Body of pancreas (tissue), 4 donors: ENCODE measurements around the gene CPM. TPM values are rescaled to one million over a fixed set of nuclear protein-coding genes. Genes with fewer than 3 reads are reported as not detected.

Experiments
- ATAC-seq: fragments of 150-250 bp; one replicate; pipeline ENCODE4 v1.9.1; 2016
- DNase-seq, 4 donors: peaks; one replicate each; pipeline ENCODE4 v3.0.0-alpha.2; 2019
- H3K27ac ChIP-seq, 4 donors: fragments of 200-600 bp; sonication (generic); 1 replicate in 3 of 4; 2 replicates in 1 of 4; pipeline versions ENCODE4 v1.5.1 to v1.6.1; 2016 to 2019; ENCODE audit warnings: mild to moderate bottlenecking in 1 of 4, mixed read lengths in 1 of 4, moderate library complexity in 1 of 4
- H3K27me3 ChIP-seq, 2 donors: fragments of 200-600 bp; sonication (generic); one replicate each; pipeline ENCODE4 v1.6.0; 2016; ENCODE audit warnings: mild to moderate bottlenecking in 1 of 2
- H3K36me3 ChIP-seq, 2 donors: fragments of 200-600 bp; sonication (generic); replicated peaks in 1 of 2; 2 replicates each; pipeline ENCODE4 v1.5.1; 2016; ENCODE audit warnings: low read depth in 2 of 2; ENCODE audit not compliant: insufficient read depth in 1 of 2
- H3K4me1 ChIP-seq: fragments of 200-600 bp; sonication (generic); one replicate; pipeline ENCODE4 v1.6.0; 2016
- H3K4me3 ChIP-seq, 2 donors: fragments of 200-600 bp; sonication (generic); 1 replicate in 1 of 2; 2 replicates in 1 of 2; pipeline ENCODE4 v1.5.1; 2016 to 2019
- H3K9me3 ChIP-seq, 3 donors: fragments of 200-600 bp; sonication (generic); 1 replicate in 2 of 3; 2 replicates in 1 of 3; pipeline ENCODE4 v1.5.1; 2016
- POLR2A ChIP-seq, 3 donors: fragments of 450-650 bp; IDR thresholded peaks; one replicate each; pipeline ENCODE4 v1.6.1; 2016; ENCODE audit warnings: antibody characterized with exemption in 3 of 3, mild to moderate bottlenecking in 2 of 3
- WGBS, 2 donors: methylation state at CpG; one replicate each; pipeline ENCODE4 v1.1.5; 2017; 5-methylcytosine and 5-hydroxymethylcytosine counted together
- intact Hi-C: fragments of 100-400 bp; cut with DNase I; formaldehyde crosslinking; loops from one replicate; pipeline ENCODE4 v1.15.1; 2023
- total RNA-seq, 2 donors: library from RNA; depleted of rRNA; stranded (reverse); fragments of >200 nt; gene quantifications; one replicate each; pipeline ENCODE4 v1.1.0, GENCODE V29; 2016
- TF ChIP-seq, protein P1 (sequence below), 7 experiments: fragments of 450-650 bp in 4 of 7; fragments of 200-600 bp in 3 of 7; sonication (generic) in 3 of 7; IDR thresholded peaks; one replicate each; pipeline ENCODE4 v1.5.1; 2016 to 2019; ENCODE audit warnings: antibody characterized with exemption in 7 of 7

CPM gene
- total RNA-seq, 2 donors from 2014 or later, result 34.6 to 35.0 TPM

GRCh38 chr12:68861890-68862289 lies 71.1 kb downstream of the CPM start:
- Histone ChIP-seq H3K4me1 (peaks cover 4% of the 10 kb centered on the region), H3K9me3 (no peaks in the 10 kb centered on the region), H3K4me3 (no peak overlapping the region), H3K27me3 (no peaks in the 10 kb centered on the region), H3K36me3 (no peaks in the 10 kb centered on the region), H3K27ac (no peak overlapping the region)
- TF ChIP-seq POLR2A (IDR thresholded peaks at IDR 0.05), result no peak
- TF ChIP-seq, protein P1, sequence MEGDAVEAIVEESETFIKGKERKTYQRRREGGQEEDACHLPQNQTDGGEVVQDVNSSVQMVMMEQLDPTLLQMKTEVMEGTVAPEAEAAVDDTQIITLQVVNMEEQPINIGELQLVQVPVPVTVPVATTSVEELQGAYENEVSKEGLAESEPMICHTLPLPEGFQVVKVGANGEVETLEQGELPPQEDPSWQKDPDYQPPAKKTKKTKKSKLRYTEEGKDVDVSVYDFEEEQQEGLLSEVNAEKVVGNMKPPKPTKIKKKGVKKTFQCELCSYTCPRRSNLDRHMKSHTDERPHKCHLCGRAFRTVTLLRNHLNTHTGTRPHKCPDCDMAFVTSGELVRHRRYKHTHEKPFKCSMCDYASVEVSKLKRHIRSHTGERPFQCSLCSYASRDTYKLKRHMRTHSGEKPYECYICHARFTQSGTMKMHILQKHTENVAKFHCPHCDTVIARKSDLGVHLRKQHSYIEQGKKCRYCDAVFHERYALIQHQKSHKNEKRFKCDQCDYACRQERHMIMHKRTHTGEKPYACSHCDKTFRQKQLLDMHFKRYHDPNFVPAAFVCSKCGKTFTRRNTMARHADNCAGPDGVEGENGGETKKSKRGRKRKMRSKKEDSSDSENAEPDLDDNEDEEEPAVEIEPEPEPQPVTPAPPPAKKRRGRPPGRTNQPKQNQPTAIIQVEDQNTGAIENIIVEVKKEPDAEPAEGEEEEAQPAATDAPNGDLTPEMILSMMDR (IDR thresholded peaks at IDR 0.05), result no peak
- WGBS, 2 donors, result 80 to 92% methylated on average over 3 of the region's 3 CpGs
- no peak for DNase-seq
- no peak for ATAC-seq
- intact Hi-C loops, result no loop called here

DNA sequence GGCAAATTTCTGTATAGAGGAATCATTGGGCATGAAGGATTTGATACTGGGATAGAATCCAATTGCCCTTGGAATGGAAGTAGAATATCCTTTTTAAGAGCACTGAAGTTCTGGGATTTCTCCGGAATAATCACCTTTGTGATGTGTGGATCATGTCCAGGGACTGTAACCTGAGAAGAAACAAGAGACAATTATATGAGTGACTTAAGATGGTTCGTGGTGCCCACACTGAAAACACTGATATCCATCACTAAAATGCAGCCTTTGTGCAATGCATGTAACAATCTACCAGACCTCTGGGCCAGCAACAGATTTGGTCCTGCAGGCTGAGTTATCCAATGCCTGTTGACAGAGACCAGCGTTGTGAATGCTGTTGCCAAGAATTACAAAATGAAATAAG lies 76.5 kb downstream of the CPM start:
- H3K9me3 ChIP-seq, result no peaks in the 10 kb centered on the region
- DNase-seq (no peak), ATAC-seq (no peak)
- intact Hi-C loops, result no loop called here
- H3K27me3 ChIP-seq, result no peaks in the 10 kb centered on the region
- H3K4me1 ChIP-seq, result no peaks in the 10 kb centered on the region
- TF ChIP-seq, protein P1 (IDR thresholded peaks at IDR 0.05), result no peak
- TF ChIP-seq POLR2A (IDR thresholded peaks at IDR 0.05), result no peak
- no peak overlapping the region for H3K4me3 ChIP-seq
- no peak overlapping the region for H3K27ac ChIP-seq
- H3K36me3 ChIP-seq, result no peaks in the 10 kb centered on the region
- WGBS, 2 donors, result 77 to 81% methylated on average over 3 of the region's 3 CpGs

DNA sequence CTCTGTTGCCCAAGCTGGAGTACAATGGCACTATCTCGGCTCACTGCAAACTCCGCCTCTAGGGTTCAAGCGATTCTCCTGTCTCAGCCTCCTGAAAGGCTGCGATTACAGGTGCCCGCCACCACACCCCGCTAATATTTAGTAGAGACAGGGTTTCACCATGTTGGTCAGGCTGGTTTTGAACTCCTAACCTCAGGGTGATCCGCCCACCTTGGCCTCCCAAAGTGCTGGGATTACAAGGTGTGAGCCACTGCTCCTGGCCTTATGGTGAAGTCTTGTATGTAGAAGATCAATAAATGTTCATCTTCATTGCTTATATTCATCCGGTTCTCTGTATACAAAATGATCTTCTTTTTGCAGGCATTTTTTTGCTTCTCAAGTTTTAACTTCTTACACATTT lies 77.2 kb downstream of the CPM start:
- Histone ChIP-seq H3K27me3 (no peaks in the 10 kb centered on the region), H3K27ac (no peak overlapping the region), H3K9me3 (no peaks in the 10 kb centered on the region), H3K4me3 (no peak overlapping the region), H3K4me1 (no peaks in the 10 kb centered on the region), H3K36me3 (no peaks in the 10 kb centered on the region)
- intact Hi-C loops, result no loop called here
- ATAC-seq, result no peak
- 94 to 96% methylated on average over 8 of the region's 8 CpGs for WGBS, 2 donors
- no peak for DNase-seq
- no peak for TF ChIP-seq POLR2A (IDR thresholded peaks at IDR 0.05)
- TF ChIP-seq, protein P1 (IDR thresholded peaks at IDR 0.05), result no peak

DNA sequence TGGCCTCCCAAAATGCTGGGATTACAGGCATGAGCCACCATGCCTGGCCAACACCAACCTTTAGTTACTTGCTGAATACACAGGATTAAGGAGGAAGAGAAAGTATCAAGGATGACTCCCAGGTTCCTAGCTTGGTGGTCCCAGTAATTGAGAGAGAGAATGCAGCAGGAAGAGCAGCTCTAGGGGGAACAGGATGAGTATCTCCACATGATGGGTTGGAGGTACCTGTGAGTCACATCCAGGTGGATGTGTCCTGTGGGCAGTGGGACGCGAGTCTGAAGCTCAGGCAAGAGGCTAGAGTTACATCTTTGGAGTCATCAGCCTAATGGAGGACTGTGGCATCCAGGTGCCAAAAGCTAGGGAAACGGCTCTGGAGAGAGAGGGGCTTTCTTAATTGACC lies 77.9 kb downstream of the CPM start:
- intact Hi-C loops, result no loop called here
- TF ChIP-seq, protein P1 (IDR thresholded peaks at IDR 0.05), result no peak
- TF ChIP-seq POLR2A (IDR thresholded peaks at IDR 0.05), result no peak
- H3K4me3 ChIP-seq, result no peak overlapping the region
- no peak for DNase-seq
- no peak for ATAC-seq
- no peaks in the 10 kb centered on the region for H3K27me3 ChIP-seq
- 94 to 97% methylated on average over 3 of the region's 3 CpGs for WGBS, 2 donors
- H3K9me3 ChIP-seq, result no peaks in the 10 kb centered on the region
- H3K27ac ChIP-seq, result no peak overlapping the region
- no peaks in the 10 kb centered on the region for H3K36me3 ChIP-seq
- H3K4me1 ChIP-seq, result no peaks in the 10 kb centered on the region

DNA sequence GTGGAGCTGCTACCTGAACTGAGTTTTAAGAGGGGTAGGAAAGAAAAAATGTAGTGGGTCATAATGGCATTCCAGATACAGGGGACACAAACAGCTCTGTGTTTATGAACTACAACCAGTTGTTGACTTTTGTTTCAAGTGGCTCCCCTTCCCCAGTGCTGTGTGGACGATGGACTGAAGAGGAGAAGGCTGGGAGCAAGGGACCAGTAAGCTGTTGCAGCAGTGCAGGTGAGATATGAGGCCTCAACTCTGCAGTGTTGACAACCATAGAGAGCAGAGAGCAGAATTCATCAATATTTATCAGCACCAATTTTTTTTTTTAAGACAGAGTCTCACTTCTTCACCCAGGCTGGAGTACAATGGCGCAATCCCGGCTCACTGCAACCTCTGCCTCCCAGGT lies 78.4 kb downstream of the CPM start:
- DNase-seq (no peak), ATAC-seq (no peak)
- no peak overlapping the region for H3K27ac ChIP-seq
- H3K4me1 ChIP-seq, result no peaks in the 10 kb centered on the region
- TF ChIP-seq, protein P1 (IDR thresholded peaks at IDR 0.05), result no peak
- no peak for TF ChIP-seq POLR2A (IDR thresholded peaks at IDR 0.05)
- no peaks in the 10 kb centered on the region for H3K36me3 ChIP-seq
- WGBS, 2 donors, result 93 to 95% methylated on average over 3 of the region's 3 CpGs
- intact Hi-C loops, result no loop called here
- no peaks in the 10 kb centered on the region for H3K27me3 ChIP-seq
- H3K4me3 ChIP-seq, result no peak overlapping the region
- H3K9me3 ChIP-seq, result no peaks in the 10 kb centered on the region
